Heart left ventricle (tissue), 13 donors: ENCODE results near the gene IRAK2.

ENCODE experiments used
- POLR2A ChIP-seq, 2 donors: fragments of 450-650 bp; IDR thresholded peaks; one replicate each; pipeline ENCODE4 v1.6.1; 2017; ENCODE audit warnings: antibody characterized with exemption in 2 of 2, mild to moderate bottlenecking in 2 of 2, moderate library complexity in 2 of 2
- TF ChIP-seq, protein P1 (sequence below), 12 donors: fragments of 200-600 bp; sonication (generic) in 4 of 12; IDR thresholded peaks; one replicate each; pipeline versions ENCODE4 v1.5.0 to v1.8.0; 2018 to 2022; ENCODE audit warnings: antibody characterized with exemption in 12 of 12, mild to moderate bottlenecking in 5 of 12
- donor health status: ischemic (EF 13 %, LVEDD 7.1; RV severe dilation, severe dysfunction).
- donor health status: DM: no; HTN: yes; CAD: no.
- donor health status: DM: no; HTN: no; CAD: no.
- donor health status: ischemic (EF 25% LVEDD 6.9; RV normal size, moderate dysfunction).
- donor health status: ischemic (EF 25% LVEDD 5.7; RV mildly dilated, moderate dysfunction).
- donor health status: ischemic (EF 35%, LVEDD 5.7; RV mildly dilated, moderate dysfunction).
- donor health status: nonischemic (EF 11% LVEDD 7.7; RV severe dilation, severe dysfunction).
- donor health status: DM: yes; HTN: yes; CAD: no.
- donor health status: PGD.
- donor health status: ischemic (EF 29% LVEDD 5.4; RV normal size, mild dysfunction).
- donor health status: nonischemic (EF 23%, LVEDD 6.1; RV moderate dilation, normal function).

DNA sequence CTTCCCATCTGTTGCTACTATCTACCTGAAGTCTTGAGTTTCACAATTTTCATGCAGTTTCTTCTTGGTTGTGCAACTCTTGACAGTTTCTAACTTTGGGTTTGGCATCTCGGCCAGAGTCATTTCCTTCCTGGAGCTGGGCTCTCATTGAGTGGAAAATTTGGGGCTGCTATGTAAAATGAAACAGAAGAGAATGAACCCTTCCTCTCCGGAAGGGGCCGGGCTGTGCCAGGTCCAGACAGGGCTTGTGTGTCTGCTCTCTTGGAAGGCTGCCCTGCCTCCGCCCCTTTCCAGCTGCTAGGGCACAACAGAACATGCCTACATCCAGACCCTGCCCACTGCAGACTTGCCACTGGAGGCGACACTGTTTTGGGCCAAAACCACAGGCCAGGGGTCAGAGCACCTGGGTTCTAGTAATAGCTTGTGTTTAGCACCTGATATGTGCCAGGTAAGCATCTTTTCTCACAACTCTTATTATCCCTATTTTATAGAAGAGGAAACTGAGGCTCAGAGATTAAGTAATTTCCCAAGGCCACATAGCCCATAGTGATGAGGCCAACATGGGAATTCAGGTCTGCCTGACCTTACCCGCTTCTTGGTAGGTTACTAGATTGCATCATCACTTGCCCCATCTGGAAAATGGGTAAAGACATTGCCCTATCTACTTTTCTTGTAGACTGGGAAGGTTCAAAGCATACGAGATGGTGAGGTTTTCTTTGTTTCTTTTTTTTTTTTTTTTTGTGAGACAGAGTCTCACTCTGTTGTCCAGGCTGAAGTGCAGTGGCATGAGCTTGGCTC lies 25.0 kb downstream of the IRAK2 start:
- TF ChIP-seq POLR2A (IDR thresholded peaks at IDR 0.05) = peak in 1 of 2 donors; percentile 23
- TF ChIP-seq, protein P1, sequence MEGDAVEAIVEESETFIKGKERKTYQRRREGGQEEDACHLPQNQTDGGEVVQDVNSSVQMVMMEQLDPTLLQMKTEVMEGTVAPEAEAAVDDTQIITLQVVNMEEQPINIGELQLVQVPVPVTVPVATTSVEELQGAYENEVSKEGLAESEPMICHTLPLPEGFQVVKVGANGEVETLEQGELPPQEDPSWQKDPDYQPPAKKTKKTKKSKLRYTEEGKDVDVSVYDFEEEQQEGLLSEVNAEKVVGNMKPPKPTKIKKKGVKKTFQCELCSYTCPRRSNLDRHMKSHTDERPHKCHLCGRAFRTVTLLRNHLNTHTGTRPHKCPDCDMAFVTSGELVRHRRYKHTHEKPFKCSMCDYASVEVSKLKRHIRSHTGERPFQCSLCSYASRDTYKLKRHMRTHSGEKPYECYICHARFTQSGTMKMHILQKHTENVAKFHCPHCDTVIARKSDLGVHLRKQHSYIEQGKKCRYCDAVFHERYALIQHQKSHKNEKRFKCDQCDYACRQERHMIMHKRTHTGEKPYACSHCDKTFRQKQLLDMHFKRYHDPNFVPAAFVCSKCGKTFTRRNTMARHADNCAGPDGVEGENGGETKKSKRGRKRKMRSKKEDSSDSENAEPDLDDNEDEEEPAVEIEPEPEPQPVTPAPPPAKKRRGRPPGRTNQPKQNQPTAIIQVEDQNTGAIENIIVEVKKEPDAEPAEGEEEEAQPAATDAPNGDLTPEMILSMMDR (IDR thresholded peaks at IDR 0.05) = peak in 2 of 12 donors; percentile 8 to 19
